HEK293T (cell line): Measurements from ENCODE around the gene LMX1B.

ENCODE experiments used
- CTCF ChIA-PET: fragments of 350-600 bp; formaldehyde crosslinking; extraction: SDS; loops from one replicate; lab custom pipeline; 2021; ENCODE audit warnings: antibody characterized with exemption, inconsistent platforms; lab: Yijun Ruan, JAX
- POLR2A ChIA-PET: fragments of 350-600 bp; formaldehyde crosslinking; extraction: SDS; loops from one replicate; lab custom pipeline; 2020; ENCODE audit warnings: antibody characterized with exemption, inconsistent platforms; lab: Yijun Ruan, JAX
- DNase-seq: peaks from one replicate; pipeline ENCODE4 v3.0.0; 2012; ENCODE audit warnings: mixed read lengths; ENCODE audit errors: extremely low spot score
- ARNT ChIP-seq: fragments of 450-650 bp; IDR thresholded peaks from 2 replicates; pipeline ENCODE4 v1.6.1; 2017; ENCODE audit warnings: mild to moderate bottlenecking
- BHLHE40 ChIP-seq: fragments of 450-650 bp; IDR thresholded peaks from 2 replicates; pipeline ENCODE4 v1.6.1; 2016; ENCODE audit warnings: mild to moderate bottlenecking, moderate library complexity, borderline replicate concordance
- CTBP1 ChIP-seq: fragments of 450-650 bp; IDR thresholded peaks from 2 replicates; pipeline ENCODE4 v1.6.1; 2016; ENCODE audit warnings: borderline replicate concordance
- ELF4 ChIP-seq: fragments of 450-650 bp; IDR thresholded peaks from 2 replicates; pipeline ENCODE4 v1.6.1; 2017; ENCODE audit warnings: antibody characterized with exemption
- FOXA1 ChIP-seq: fragments of 450-650 bp; IDR thresholded peaks from 2 replicates; pipeline ENCODE4 v1.6.1; 2016; ENCODE audit warnings: mild to moderate bottlenecking
- FOXK2 ChIP-seq: fragments of 450-650 bp; IDR thresholded peaks from 2 replicates; pipeline ENCODE4 v1.6.1; 2016; ENCODE audit warnings: mild to moderate bottlenecking
- FOXM1 ChIP-seq: fragments of 450-650 bp; IDR thresholded peaks from 2 replicates; pipeline ENCODE4 v1.6.1; 2017; ENCODE audit warnings: mild to moderate bottlenecking, borderline replicate concordance
- HDGF ChIP-seq: fragments of 450-650 bp; IDR thresholded peaks from 2 replicates; pipeline ENCODE4 v1.6.1; 2017; ENCODE audit warnings: antibody characterized with exemption, borderline replicate concordance
- L3MBTL2 ChIP-seq: fragments of 450-650 bp; conservative IDR thresholded peaks from 2 replicates; pipeline ENCODE4 v1.6.1; 2016; ENCODE audit warnings: mild to moderate bottlenecking
- LEF1 ChIP-seq: fragments of 450-650 bp; IDR thresholded peaks from 2 replicates; pipeline ENCODE4 v1.6.1; 2017; ENCODE audit warnings: mild to moderate bottlenecking, borderline replicate concordance
- NFRKB ChIP-seq: fragments of 450-650 bp; IDR thresholded peaks from 2 replicates; pipeline ENCODE4 v1.6.1; 2016; ENCODE audit warnings: mild to moderate bottlenecking, moderate library complexity
- SP1 ChIP-seq: fragments of 450-650 bp; IDR thresholded peaks from 2 replicates; pipeline ENCODE4 v1.6.1; 2017
- SUZ12 ChIP-seq: fragments of 450-650 bp; IDR thresholded peaks from 2 replicates; pipeline ENCODE4 v1.6.1; 2016; ENCODE audit warnings: mild to moderate bottlenecking
- TARDBP ChIP-seq: fragments of 450-650 bp; IDR thresholded peaks from 2 replicates; pipeline ENCODE4 v1.6.1; 2016
- ZNF384 ChIP-seq: fragments of 450-650 bp; IDR thresholded peaks from 2 replicates; pipeline ENCODE4 v1.6.1; 2016
- TF ChIP-seq, protein P1 (sequence below): fragments of 450-650 bp; IDR thresholded peaks from 2 replicates; pipeline ENCODE4 v1.6.1; 2016

LMX1B gene

GRCh38 chr9:126616521-126616976 is 2.8 kb downstream of the LMX1B start:
- ChIA-PET POLR2A (interaction anchor here (1.8 kb wide), 1 partner anchor 73 kb away, joined by 5 read pairs; no protein-coding TSS in a partner anchor), CTCF (interaction anchor here (0.6 to 1.0 kb wide), 4 partner anchors 25 to 102 kb away, joined by 3 to 9 read pairs (median 4); no protein-coding TSS in a partner anchor)
- DNase-seq: no peak
- no peak for TF ChIP-seq NFRKB
- TF ChIP-seq BHLHE40: no peak
- no peak for TF ChIP-seq SUZ12
- TF ChIP-seq L3MBTL2: no peak

GRCh38 chr9:126617003-126617822 is 3.5 kb downstream of the LMX1B start:
- ChIA-PET CTCF (interaction anchor here (0.6 to 1.0 kb wide), 3 partner anchors 73 to 103 kb away, joined by 4 to 9 read pairs (median 4); no protein-coding TSS in a partner anchor), POLR2A (interaction anchor here (1.8 kb wide), 1 partner anchor 73 kb away, joined by 5 read pairs; no protein-coding TSS in a partner anchor)
- no peak for TF ChIP-seq CTBP1
- TF ChIP-seq L3MBTL2: no peak
- TF ChIP-seq TARDBP: no peak
- TF ChIP-seq FOXA1: no peak
- TF ChIP-seq LEF1: no peak
- TF ChIP-seq ELF4: no peak
- no peak for TF ChIP-seq SP1
- TF ChIP-seq NFRKB: no peak
- no peak for TF ChIP-seq FOXK2
- TF ChIP-seq FOXM1: no peak
- no peak for TF ChIP-seq HDGF
- no peak for TF ChIP-seq BHLHE40
- no peak for TF ChIP-seq SUZ12
- no peak for TF ChIP-seq ARNT
- no peak for DNase-seq

DNA sequence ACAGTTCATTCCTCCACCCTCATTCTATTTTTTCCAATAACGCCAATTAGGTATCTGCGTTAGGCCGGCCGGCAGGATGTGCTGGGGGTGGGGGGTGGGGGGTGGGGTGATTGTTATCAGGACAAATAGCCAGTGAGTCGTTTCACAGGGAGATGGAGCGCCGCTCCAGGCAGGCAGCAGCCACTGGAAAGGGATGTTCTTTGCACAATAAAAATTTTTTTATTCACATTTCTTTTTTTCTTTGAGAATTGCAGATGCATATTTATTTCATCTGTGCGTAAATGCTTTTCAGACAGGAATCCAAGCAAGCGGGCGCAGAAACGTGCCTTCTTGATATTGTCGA is 4.1 kb downstream of the LMX1B start:
- no peak for DNase-seq
- ChIA-PET POLR2A (no interaction called here), CTCF (no interaction called here)

DNA sequence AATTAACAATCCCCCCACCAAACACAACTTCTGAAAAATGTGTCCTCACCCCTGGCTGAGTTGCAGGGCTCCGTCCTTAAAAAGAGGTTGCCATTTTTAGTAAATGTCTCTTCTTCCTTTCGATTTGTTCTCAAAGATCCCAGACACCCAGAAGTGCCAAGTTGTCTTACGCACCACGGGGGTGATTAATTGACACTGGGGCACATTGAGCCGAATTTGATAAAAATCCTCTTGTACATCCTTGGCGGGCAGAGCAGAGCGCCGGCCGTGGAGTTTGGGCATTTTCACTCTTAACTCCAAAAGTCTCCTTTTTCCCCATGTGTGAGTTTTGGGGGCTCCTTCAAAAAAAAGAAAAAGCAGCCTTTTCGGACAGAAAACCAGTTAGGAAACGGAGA is 4.5 kb downstream of the LMX1B start:
- DNase-seq: no peak
- ChIA-PET CTCF (no interaction called here), POLR2A (no interaction called here)
- TF ChIP-seq TARDBP (no peak), ARNT (no peak), NFRKB (no peak), CTBP1 (no peak), HDGF (no peak), SUZ12 (no peak), L3MBTL2 (no peak)

More for the DNA sequence above, 4.1 kb downstream of the LMX1B start:
- TF ChIP-seq L3MBTL2 (no peak), FOXK2 (no peak), LEF1 (no peak)

DNA sequence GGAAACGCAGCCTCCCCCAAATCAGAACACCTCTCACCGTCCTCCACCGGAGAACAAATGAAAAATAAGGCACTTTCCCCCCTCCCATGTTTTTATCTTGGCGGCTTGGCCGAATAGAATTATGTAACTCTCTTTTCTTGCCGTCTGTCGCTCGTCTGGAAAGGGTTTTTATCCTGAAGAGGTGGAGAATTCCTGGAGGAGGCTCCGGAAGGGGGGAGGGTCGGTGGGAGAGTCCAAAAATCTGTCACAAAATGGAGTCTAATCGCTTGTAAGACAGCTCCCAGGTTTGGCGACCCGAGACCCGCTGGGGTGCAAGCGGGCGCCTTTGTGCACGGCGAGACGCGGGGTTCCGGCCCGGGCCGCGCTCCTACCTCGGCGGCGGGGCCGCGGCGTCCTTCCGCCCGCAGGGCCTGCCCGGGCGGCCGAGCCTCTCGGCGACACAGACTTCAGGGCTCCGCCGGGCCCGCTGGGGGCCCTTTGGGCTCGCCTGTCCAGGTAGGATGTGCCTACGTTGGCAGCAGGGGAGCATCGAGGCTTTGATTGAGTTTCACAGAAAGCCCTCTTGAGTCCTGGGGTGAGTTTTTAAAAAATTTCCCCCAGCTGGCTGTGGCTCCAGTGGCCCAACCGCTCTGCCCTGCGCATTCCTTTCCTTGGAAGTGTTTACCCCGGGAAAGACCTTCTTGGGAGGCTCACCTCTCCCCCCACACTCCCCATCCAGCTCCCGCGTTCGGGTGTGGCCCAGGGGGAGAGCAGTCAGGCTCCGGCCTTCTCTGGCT is 5.0 kb downstream of the LMX1B start:
- DNase-seq: no peak
- POLR2A ChIA-PET: no interaction called here
- TF ChIP-seq FOXM1 (no peak), ELF4 (no peak), TARDBP (no peak), ZNF384 (no peak), FOXK2 (no peak), FOXA1 (no peak), L3MBTL2 (no peak), ARNT (no peak), SUZ12 (no peak), HDGF (no peak), BHLHE40 (no peak), LEF1 (no peak), NFRKB (no peak), CTBP1 (no peak), SP1 (no peak)
- TF ChIP-seq, protein P1, sequence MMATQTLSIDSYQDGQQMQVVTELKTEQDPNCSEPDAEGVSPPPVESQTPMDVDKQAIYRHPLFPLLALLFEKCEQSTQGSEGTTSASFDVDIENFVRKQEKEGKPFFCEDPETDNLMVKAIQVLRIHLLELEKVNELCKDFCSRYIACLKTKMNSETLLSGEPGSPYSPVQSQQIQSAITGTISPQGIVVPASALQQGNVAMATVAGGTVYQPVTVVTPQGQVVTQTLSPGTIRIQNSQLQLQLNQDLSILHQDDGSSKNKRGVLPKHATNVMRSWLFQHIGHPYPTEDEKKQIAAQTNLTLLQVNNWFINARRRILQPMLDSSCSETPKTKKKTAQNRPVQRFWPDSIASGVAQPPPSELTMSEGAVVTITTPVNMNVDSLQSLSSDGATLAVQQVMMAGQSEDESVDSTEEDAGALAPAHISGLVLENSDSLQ: no peak
- CTCF ChIA-PET: no interaction called here

- no peak for DNase-seq
- ChIA-PET POLR2A (no interaction called here), CTCF (no interaction called here)
- TF ChIP-seq ARNT: no peak
- no peak for TF ChIP-seq FOXK2
- TF ChIP-seq L3MBTL2: no peak
- TF ChIP-seq ZNF384: no peak
- TF ChIP-seq HDGF: no peak
These were observed 5.8 kb downstream of the LMX1B start for GRCh38 chr9:126619361-126620135.

DNA sequence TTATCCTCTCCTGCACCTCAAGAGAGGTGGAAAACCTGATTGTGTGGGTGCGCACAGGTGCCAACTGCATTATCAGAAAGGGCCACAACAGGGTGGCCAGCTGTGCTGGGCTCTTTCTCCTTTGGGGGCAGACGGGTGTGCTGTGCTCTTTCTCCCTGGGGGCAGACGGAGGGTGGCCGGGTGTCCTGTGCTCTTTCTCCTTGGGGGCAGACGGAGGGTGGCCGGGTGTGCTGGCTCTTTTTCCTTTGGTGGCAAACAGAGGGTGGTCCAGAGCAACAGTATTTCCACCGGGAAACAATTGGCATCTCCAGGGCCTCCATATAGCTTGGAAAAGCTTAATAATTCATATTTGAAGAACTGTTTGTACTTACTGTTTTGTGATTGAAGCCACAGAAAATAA is 6.8 kb downstream of the LMX1B start:
- CTCF ChIA-PET: interaction anchor here (0.7 kb wide), 1 partner anchor 84 kb away, joined by 3 read pairs; no protein-coding TSS in a partner anchor
- no peak for DNase-seq
- TF ChIP-seq CTBP1: no peak
- no peak for TF ChIP-seq ELF4
- no peak for TF ChIP-seq LEF1
- TF ChIP-seq FOXK2: no peak
- POLR2A ChIA-PET: no interaction called here
